GM21737 (cell line): ENCODE results near the gene ARHGAP18.

ENCODE experiments used
- ATAC-seq: cut with Tn5 transposase; IDR thresholded peaks from one replicate; pipeline ENCODE4 v1.9.1; 2021; ENCODE audit warnings: mild to moderate bottlenecking, moderate library complexity; ENCODE audit not compliant: unreplicated experiment

ARHGAP18 gene

GRCh38 chr6:129695373-129696027 lies 14.5 kb downstream of the ARHGAP18 start:
- ATAC-seq: peak; percentile 47

GRCh38 chr6:129694036-129694435 lies 15.9 kb downstream of the ARHGAP18 start:
- ATAC-seq: no peak

GRCh38 chr6:129692467-129692866 lies 17.5 kb downstream of the ARHGAP18 start:
- ATAC-seq: no peak

GRCh38 chr6:129691709-129692108 lies 18.3 kb downstream of the ARHGAP18 start:
- ATAC-seq: no peak

- ATAC-seq: no peak
These were observed 18.8 kb downstream of the ARHGAP18 start for GRCh38 chr6:129691043-129691640.

- peak; percentile 63 for ATAC-seq
These were observed 22.9 kb downstream of the ARHGAP18 start for GRCh38 chr6:129686941-129687627.

- no peak for ATAC-seq
These were observed 24.3 kb downstream of the ARHGAP18 start for GRCh38 chr6:129685662-129686031.

- no peak for ATAC-seq
These were observed 24.9 kb downstream of the ARHGAP18 start for GRCh38 chr6:129684903-129685661.

- ATAC-seq: no peak
These were observed 25.6 kb downstream of the ARHGAP18 start for GRCh38 chr6:129684323-129684884.

GRCh38 chr6:129683601-129684322 lies 26.2 kb downstream of the ARHGAP18 start:
- ATAC-seq: peak; percentile 92

- no peak for ATAC-seq
These were observed 28.1 kb downstream of the ARHGAP18 start for GRCh38 chr6:129681913-129682205.

GRCh38 chr6:129680633-129681032 lies 29.3 kb downstream of the ARHGAP18 start:
- no peak for ATAC-seq

GRCh38 chr6:129679758-129680157 lies 30.2 kb downstream of the ARHGAP18 start:
- no peak for ATAC-seq

- ATAC-seq: no peak
These were observed 30.7 kb downstream of the ARHGAP18 start for GRCh38 chr6:129679275-129679674.

GRCh38 chr6:129678463-129678862 lies 31.5 kb downstream of the ARHGAP18 start:
- no peak for ATAC-seq

GRCh38 chr6:129677620-129678325 lies 32.2 kb downstream of the ARHGAP18 start:
- no peak for ATAC-seq

GRCh38 chr6:129675669-129676472 lies 34.1 kb downstream of the ARHGAP18 start:
- ATAC-seq: no peak

GRCh38 chr6:129673748-129674147 lies 36.2 kb downstream of the ARHGAP18 start:
- no peak for ATAC-seq
